ENCODE results near the gene GOLM1. TPM values are rescaled to one million over a fixed set of nuclear protein-coding genes. Genes with fewer than 3 reads are reported as not detected.

GOLM1 gene
- total and polyA plus RNA-seq, 2 of the 8 experiments (the other 6 are each of a cell fraction or from before 2014, with no cell fraction given), result 45.9 to 88.9 TPM

DNA sequence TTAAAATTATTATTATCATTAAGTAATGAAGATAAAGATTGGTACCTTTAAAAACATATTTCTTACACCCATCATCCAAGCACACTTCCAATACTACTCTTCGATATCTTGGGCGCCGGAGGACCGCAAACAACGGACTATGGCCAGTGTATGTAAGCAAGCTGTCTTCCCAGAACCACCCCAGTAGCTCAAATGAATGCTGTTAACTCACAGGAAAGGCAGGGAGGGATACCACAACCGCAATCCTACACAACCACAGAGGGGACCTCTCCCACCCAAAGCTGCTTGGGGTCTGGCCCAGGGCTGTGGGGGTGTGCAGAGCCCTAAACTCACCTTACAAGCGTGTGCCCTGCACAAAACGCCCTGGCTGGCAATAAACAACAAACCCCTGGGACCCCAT lies 20.6 kb downstream of the GOLM1 start:
- no peaks in the 10 kb centered on the region for H3K9me3 ChIP-seq (ENCODE audit: insufficient read depth in 2 of 2, low read depth in 1 of 2, low read length in 1 of 2)
- peaks cover 0 to 9% of the 10 kb centered on the region in 2 experiments; a peak in 1 of 4 replicates for H3K79me2 ChIP-seq (ENCODE audit: control insufficient read depth in 1 of 2, insufficient read depth in 2 of 2, low read length in 2 of 2)
- no peak overlapping the region for H3K9ac ChIP-seq (replicated peaks in 1 of 4; ENCODE audit: extremely low read depth in 1 of 4, low read depth in 3 of 4, low read length in 3 of 4)
- H3K14ac ChIP-seq (ENCODE audit: insufficient read length), result no peak overlapping the region
- 91% methylated on average over 8 of the region's 8 CpGs; no CpG with 5 or more reads in 1 of the 2 experiments for WGBS, 2 experiments (ENCODE audit: extremely low coverage in 1 of 2, insufficient coverage in 1 of 2, insufficient read length in 1 of 2, insufficient replicate concordance in 2 of 2, low coverage in 1 of 2, low lambda C conversion rate in 2 of 2, missing lambda C conversion rate in 1 of 2)
- H3K4ac ChIP-seq (replicated peaks; ENCODE audit: insufficient read length, low read depth, low read length), result no peak overlapping the region
- no peak overlapping the region for H2BK12ac ChIP-seq (ENCODE audit: low read depth, low read length)
- H4K20me1 ChIP-seq (replicated peaks in 1 of 2; ENCODE audit: control insufficient read depth in 1 of 2, insufficient read depth in 2 of 2, low read length in 2 of 2), result peaks cover 0 to 13% of the 10 kb centered on the region in 2 experiments
- ChIA-PET POLR2A (ENCODE audit: partially characterized antibody) (interaction anchor here (1.0 kb wide), 1 partner anchor 10 kb away, joined by 3 read pairs; no protein-coding TSS in a partner anchor), CTCF (ENCODE audit: partially characterized antibody) (interaction anchor here (0.9 to 1.1 kb wide), 4 partner anchors 13 to 35 kb away, joined by 3 read pairs; no protein-coding TSS in a partner anchor)
- H2AK5ac ChIP-seq (ENCODE audit: low read depth, low read length), result no peak overlapping the region
- H2AFZ ChIP-seq (ENCODE audit: low read length), result no peak overlapping the region
- no peak overlapping the region for H3K23ac ChIP-seq (ENCODE audit: insufficient read length)
- no peak overlapping the region for H4K5ac ChIP-seq (ENCODE audit: insufficient read length, low read depth, low read length)
- no peak overlapping the region for H4K8ac ChIP-seq (ENCODE audit: extremely low read depth, insufficient read depth, low read length)
- H3K27ac ChIP-seq (ENCODE audit: low read depth, low read length), result no peak overlapping the region
- no peaks in the 10 kb centered on the region for H3K23me2 ChIP-seq (ENCODE audit: low read depth, low read length)
- H3K56ac ChIP-seq (replicated peaks; ENCODE audit: insufficient read length, low read depth, low read length), result no peak overlapping the region
- no peak overlapping the region for H2BK15ac ChIP-seq (ENCODE audit: low read length)
- H4K91ac ChIP-seq (replicated peaks; ENCODE audit: insufficient read length, low read length), result no peak overlapping the region
- peaks cover 0 to 17% (median 4%) of the 10 kb centered on the region in 4 experiments; a peak in 4 of 8 replicates for H3K36me3 ChIP-seq (ENCODE audit: control insufficient read depth in 2 of 4, insufficient read depth in 4 of 4, low read length in 3 of 4)
- H3K27me3 ChIP-seq (replicated peaks in 1 of 4; ENCODE audit: control insufficient read depth in 3 of 4, extremely low read depth in 1 of 4, insufficient read depth in 3 of 4, low read length in 3 of 4), result no peaks in the 10 kb centered on the region
- H2BK20ac ChIP-seq (ENCODE audit: low read length), result no peak overlapping the region
- H2BK120ac ChIP-seq (replicated peaks; ENCODE audit: low read depth, low read length), result no peak overlapping the region
- H3K4me1 ChIP-seq (replicated peaks in 1 of 4; ENCODE audit: control insufficient read depth in 3 of 4, insufficient read depth in 4 of 4, low read length in 3 of 4), result peaks cover 0 to 5% (median 2%) of the 10 kb centered on the region in 4 experiments; a peak in 3 of 7 replicates
- no peak overlapping the region for H2BK5ac ChIP-seq (ENCODE audit: low read depth, low read length)
- no peak for FAIRE-seq
- no peak for DNase-seq (ENCODE audit: low read depth in 1 of 2, low spot score in 2 of 2)
- no peak for TF ChIP-seq HDAC2 (IDR thresholded peaks at IDR 0.05; ENCODE audit: borderline replicate concordance in 1 of 2, low read depth in 2 of 2, low read length in 2 of 2)
- TF ChIP-seq CBX5 (IDR thresholded peaks at IDR 0.05; ENCODE audit: low read depth, low read length), result no peak
- no peak for TF ChIP-seq TAF7 (optimal IDR thresholded peaks at IDR 0.05; ENCODE audit: borderline replicate concordance, low read depth, low read length)
- TF ChIP-seq, protein P1, sequence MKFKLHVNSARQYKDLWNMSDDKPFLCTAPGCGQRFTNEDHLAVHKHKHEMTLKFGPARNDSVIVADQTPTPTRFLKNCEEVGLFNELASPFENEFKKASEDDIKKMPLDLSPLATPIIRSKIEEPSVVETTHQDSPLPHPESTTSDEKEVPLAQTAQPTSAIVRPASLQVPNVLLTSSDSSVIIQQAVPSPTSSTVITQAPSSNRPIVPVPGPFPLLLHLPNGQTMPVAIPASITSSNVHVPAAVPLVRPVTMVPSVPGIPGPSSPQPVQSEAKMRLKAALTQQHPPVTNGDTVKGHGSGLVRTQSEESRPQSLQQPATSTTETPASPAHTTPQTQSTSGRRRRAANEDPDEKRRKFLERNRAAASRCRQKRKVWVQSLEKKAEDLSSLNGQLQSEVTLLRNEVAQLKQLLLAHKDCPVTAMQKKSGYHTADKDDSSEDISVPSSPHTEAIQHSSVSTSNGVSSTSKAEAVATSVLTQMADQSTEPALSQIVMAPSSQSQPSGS (IDR thresholded peaks at IDR 0.05; ENCODE audit: low read length), result no peak
- no peak overlapping the region for H3K4me2 ChIP-seq (ENCODE audit: insufficient read depth in 1 of 2, low read depth in 2 of 2, low read length in 2 of 2)
- H3K18ac ChIP-seq (ENCODE audit: extremely low read depth, low read length), result no peak overlapping the region
- H3K79me1 ChIP-seq (ENCODE audit: low read depth, low read length), result no peaks in the 10 kb centered on the region
- no peak overlapping the region for H3K4me3 ChIP-seq (ENCODE audit: extremely low read depth in 1 of 4, insufficient read depth in 2 of 4, low read depth in 3 of 4, low read length in 4 of 4)
